Tibial nerve (tissue), 4 donors: Measurements from ENCODE around the gene REG4.

Experiments
- EP300 ChIP-seq, 2 donors: sonication (generic); formaldehyde crosslinking; IDR thresholded peaks; one replicate each; pipeline ENCODE4 v1.6.1; 2017; ENCODE audit warnings: antibody characterized with exemption in 2 of 2, mild to moderate bottlenecking in 1 of 2
- POLR2A ChIP-seq, 2 donors: fragments of 450-650 bp; IDR thresholded peaks; one replicate each; pipeline ENCODE4 v1.6.1; 2017; ENCODE audit warnings: antibody characterized with exemption in 2 of 2, mild to moderate bottlenecking in 2 of 2, moderate library complexity in 2 of 2
- TF ChIP-seq, protein P1 (sequence below), 5 experiments: fragments of 200-600 bp in 3 of 5; fragments of 450-650 bp in 2 of 5; sonication (generic) in 3 of 5; IDR thresholded peaks; one replicate each; pipeline ENCODE4 v1.5.1; 2016 to 2019; ENCODE audit warnings: antibody characterized with exemption in 5 of 5, mild to moderate bottlenecking in 3 of 5, moderate library complexity in 2 of 5

- TF ChIP-seq, protein P1, sequence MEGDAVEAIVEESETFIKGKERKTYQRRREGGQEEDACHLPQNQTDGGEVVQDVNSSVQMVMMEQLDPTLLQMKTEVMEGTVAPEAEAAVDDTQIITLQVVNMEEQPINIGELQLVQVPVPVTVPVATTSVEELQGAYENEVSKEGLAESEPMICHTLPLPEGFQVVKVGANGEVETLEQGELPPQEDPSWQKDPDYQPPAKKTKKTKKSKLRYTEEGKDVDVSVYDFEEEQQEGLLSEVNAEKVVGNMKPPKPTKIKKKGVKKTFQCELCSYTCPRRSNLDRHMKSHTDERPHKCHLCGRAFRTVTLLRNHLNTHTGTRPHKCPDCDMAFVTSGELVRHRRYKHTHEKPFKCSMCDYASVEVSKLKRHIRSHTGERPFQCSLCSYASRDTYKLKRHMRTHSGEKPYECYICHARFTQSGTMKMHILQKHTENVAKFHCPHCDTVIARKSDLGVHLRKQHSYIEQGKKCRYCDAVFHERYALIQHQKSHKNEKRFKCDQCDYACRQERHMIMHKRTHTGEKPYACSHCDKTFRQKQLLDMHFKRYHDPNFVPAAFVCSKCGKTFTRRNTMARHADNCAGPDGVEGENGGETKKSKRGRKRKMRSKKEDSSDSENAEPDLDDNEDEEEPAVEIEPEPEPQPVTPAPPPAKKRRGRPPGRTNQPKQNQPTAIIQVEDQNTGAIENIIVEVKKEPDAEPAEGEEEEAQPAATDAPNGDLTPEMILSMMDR (IDR thresholded peaks at IDR 0.05): no peak
- TF ChIP-seq POLR2A (IDR thresholded peaks at IDR 0.05): no peak
- no peak for TF ChIP-seq EP300 (IDR thresholded peaks at IDR 0.05)
Observed at GRCh38 chr1:119811985-119812557, 811 bp upstream of the REG4 start.
